WTC11 (cell line): Measurements from ENCODE around the gene DUSP3. TPM values are rescaled to one million over a fixed set of nuclear protein-coding genes. Genes with fewer than 3 reads are reported as not detected.

Experiments used
- ATAC-seq: fragments of 200-7000 bp; cut with Tn5 transposase; 2 replicates; pipeline ENCODE4 v1.10.0; 2021; ENCODE audit warnings: mild to moderate bottlenecking, moderate library complexity
- CTCF ChIA-PET: fragments of 300-600 bp; sonication (Branson Sonifier 250); formaldehyde crosslinking; loops from one replicate; lab custom pipeline; 2021; ENCODE audit warnings: antibody characterized with exemption; lab: Charles Lee
- POLR2A ChIA-PET: fragments of 350-600 bp; sonication (Branson Sonifier 250); formaldehyde crosslinking; loops from one replicate; lab custom pipeline; 2021; ENCODE audit warnings: antibody characterized with exemption; lab: Charles Lee
- DNase-seq: peaks from one replicate; pipeline ENCODE4 v3.0.0; 2021; ENCODE audit warnings: low spot score
- H3K27ac Mint-ChIP-seq: 2 replicates; pipeline ENCODE4 v1.8.0; 2021; ENCODE audit warnings: mixed read lengths
- H3K27me3 Mint-ChIP-seq: 2 replicates; pipeline ENCODE4 v1.8.0; 2021; ENCODE audit warnings: low read depth, mild to moderate bottlenecking, moderate library complexity, mixed read lengths
- H3K36me3 Mint-ChIP-seq: 2 replicates; pipeline ENCODE4 v1.8.0; 2021; ENCODE audit warnings: mixed read lengths
- H3K4me1 Mint-ChIP-seq: 2 replicates; pipeline ENCODE4 v1.8.0; 2022; ENCODE audit warnings: mixed read lengths
- H3K4me3 Mint-ChIP-seq: 2 replicates; pipeline ENCODE4 v1.8.0; 2021; ENCODE audit warnings: mild to moderate bottlenecking, moderate library complexity, mixed read lengths
- H3K9me3 Mint-ChIP-seq: 2 replicates; pipeline ENCODE4 v1.8.0; 2021; ENCODE audit warnings: mixed read lengths
- CBFB ChIP-seq: sonication (generic); formaldehyde crosslinking; IDR thresholded peaks from 2 replicates; pipeline ENCODE4 v1.8.1; 2022; ENCODE audit warnings: mild to moderate bottlenecking, low read depth, missing genetic modification reagents
- ELF4 ChIP-seq: sonication (generic); formaldehyde crosslinking; IDR thresholded peaks from 2 replicates; pipeline ENCODE4 v1.8.1; 2022; ENCODE audit warnings: low read depth, mild to moderate bottlenecking, moderate library complexity, missing genetic modification reagents
- FOXK1 ChIP-seq: sonication (generic); formaldehyde crosslinking; IDR thresholded peaks from 2 replicates; pipeline ENCODE4 v1.8.0; 2022; ENCODE audit warnings: mild to moderate bottlenecking, moderate library complexity, missing genetic modification reagents
- FOXP1 ChIP-seq: sonication (generic); formaldehyde crosslinking; IDR thresholded peaks from 2 replicates; pipeline ENCODE4 v1.8.0; 2022; ENCODE audit warnings: missing genetic modification reagents, mild to moderate bottlenecking, moderate library complexity, borderline replicate concordance
- GTF2I ChIP-seq: fragments of 250-450 bp; sonication (Bioruptor Pico); conservative IDR thresholded peaks from 2 replicates; pipeline ENCODE4 v1.4.0; 2021; ENCODE audit warnings: mild to moderate bottlenecking
- JAZF1 ChIP-seq: fragments of 250-450 bp; sonication (Bioruptor Pico); IDR thresholded peaks from 2 replicates; pipeline ENCODE4 v1.9.0; 2021; ENCODE audit warnings: moderate library complexity, mild to moderate bottlenecking, inconsistent platforms
- MYBL2 ChIP-seq: sonication (generic); formaldehyde crosslinking; IDR thresholded peaks from 2 replicates; pipeline ENCODE4 v1.8.1; 2023; ENCODE audit warnings: mild to moderate bottlenecking, moderate library complexity, missing genetic modification reagents
- OVOL2 ChIP-seq: fragments of 250-450 bp; sonication (Bioruptor Pico); IDR thresholded peaks from 2 replicates; pipeline ENCODE4 v1.9.0; 2021; ENCODE audit warnings: mild to moderate bottlenecking, borderline replicate concordance
- RORB ChIP-seq: fragments of 250-450 bp; sonication (Bioruptor Pico); IDR thresholded peaks from 2 replicates; pipeline ENCODE4 v1.9.0; 2021; ENCODE audit warnings: mild to moderate bottlenecking
- SMAD3 ChIP-seq: sonication (generic); formaldehyde crosslinking; IDR thresholded peaks from 2 replicates; pipeline ENCODE4 v1.8.0; 2022; ENCODE audit warnings: missing genetic modification reagents, mild to moderate bottlenecking, borderline replicate concordance
- SP1 ChIP-seq: sonication (generic); formaldehyde crosslinking; conservative IDR thresholded peaks from 2 replicates; pipeline ENCODE4 v1.8.1; 2022; ENCODE audit warnings: missing genetic modification reagents
- ZNF138 ChIP-seq: sonication (generic); formaldehyde crosslinking; conservative IDR thresholded peaks from 2 replicates; pipeline ENCODE4 v1.8.1; 2022; ENCODE audit warnings: mild to moderate bottlenecking, moderate library complexity, missing genetic modification reagents
- ZNF219 ChIP-seq: sonication (generic); formaldehyde crosslinking; IDR thresholded peaks from 2 replicates; pipeline ENCODE4 v1.8.0; 2023; ENCODE audit warnings: missing genetic modification reagents, mild to moderate bottlenecking, borderline replicate concordance
- total RNA-seq: library from RNA; stranded (reverse); gene quantifications from 3 replicates; pipeline ENCODE4 v1.2.3, GENCODE V29; 2021
- TF ChIP-seq, protein P1 (sequence below): sonication (generic); formaldehyde crosslinking; IDR thresholded peaks from 2 replicates; pipeline ENCODE4 v1.8.1; 2022; ENCODE audit warnings: low read depth, missing genetic modification reagents, borderline replicate concordance
- TF ChIP-seq, protein P2 (sequence below): sonication (generic); formaldehyde crosslinking; IDR thresholded peaks from 2 replicates; pipeline ENCODE4 v1.8.1; 2023; ENCODE audit warnings: mild to moderate bottlenecking, missing genetic modification reagents
- TF ChIP-seq, protein P3 (sequence below): sonication (generic); formaldehyde crosslinking; IDR thresholded peaks from 2 replicates; pipeline ENCODE4 v1.8.1; 2023; ENCODE audit warnings: mild to moderate bottlenecking, missing genetic modification reagents
- TF ChIP-seq, protein P4 (sequence below): sonication (generic); formaldehyde crosslinking; IDR thresholded peaks from 2 replicates; pipeline ENCODE4 v1.8.1; 2023; ENCODE audit warnings: mild to moderate bottlenecking, missing genetic modification reagents, moderate library complexity
- TF ChIP-seq, protein P5 (sequence below): fragments of 250-450 bp; sonication (Bioruptor Pico); IDR thresholded peaks from 2 replicates; pipeline ENCODE4 v1.9.0; 2021; ENCODE audit warnings: mild to moderate bottlenecking
- TF ChIP-seq, protein P6 (sequence below): sonication (generic); formaldehyde crosslinking; IDR thresholded peaks from 2 replicates; pipeline ENCODE4 v1.8.0; 2022; ENCODE audit warnings: mild to moderate bottlenecking, missing genetic modification reagents

Gene DUSP3
- total RNA-seq, 1 experiment from 2014 or later = 31.5 TPM

DNA sequence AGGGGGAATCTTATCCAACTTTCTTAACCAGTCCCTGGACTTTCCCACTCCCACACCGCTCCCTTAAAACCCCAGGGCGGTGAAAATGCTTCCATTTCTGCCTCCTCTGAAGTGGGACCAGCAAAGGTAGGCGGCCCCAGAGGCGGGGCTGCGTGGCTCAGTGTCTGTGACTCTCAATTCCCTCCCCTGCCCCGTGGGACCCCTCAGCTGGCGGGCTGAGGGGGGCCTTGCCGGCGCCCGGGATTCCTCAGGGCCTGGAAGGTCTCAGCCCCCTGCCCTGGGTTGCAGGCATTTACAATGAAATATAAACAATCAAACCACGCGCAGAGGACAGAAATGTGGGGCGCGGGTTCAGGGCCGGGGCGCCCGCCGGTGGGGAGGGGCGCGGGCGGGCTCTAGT is 23.8 kb downstream of the DUSP3 start:
- CTCF ChIA-PET = interaction anchor here (1.0 to 14.2 kb wide), 12 partner anchors 10 to 224 kb away, joined by 3 to 476 read pairs (median 8); no protein-coding TSS in a partner anchor
- Mint-ChIP-seq H3K27ac (no peak overlapping the region), H3K36me3 (no peaks in the 10 kb centered on the region), H3K27me3 (peaks cover 29% of the 10 kb centered on the region), H3K9me3 (no peaks in the 10 kb centered on the region), H3K4me3 (no peak overlapping the region), H3K4me1 (peaks cover 31% of the 10 kb centered on the region)
- TF ChIP-seq CBFB (CRISPR knock-in tag) = no peak
- no peak for TF ChIP-seq GTF2I
- TF ChIP-seq SMAD3 (CRISPR knock-in tag) = no peak
- no peak for TF ChIP-seq JAZF1 (CRISPR knock-in tag)
- TF ChIP-seq, protein P1, sequence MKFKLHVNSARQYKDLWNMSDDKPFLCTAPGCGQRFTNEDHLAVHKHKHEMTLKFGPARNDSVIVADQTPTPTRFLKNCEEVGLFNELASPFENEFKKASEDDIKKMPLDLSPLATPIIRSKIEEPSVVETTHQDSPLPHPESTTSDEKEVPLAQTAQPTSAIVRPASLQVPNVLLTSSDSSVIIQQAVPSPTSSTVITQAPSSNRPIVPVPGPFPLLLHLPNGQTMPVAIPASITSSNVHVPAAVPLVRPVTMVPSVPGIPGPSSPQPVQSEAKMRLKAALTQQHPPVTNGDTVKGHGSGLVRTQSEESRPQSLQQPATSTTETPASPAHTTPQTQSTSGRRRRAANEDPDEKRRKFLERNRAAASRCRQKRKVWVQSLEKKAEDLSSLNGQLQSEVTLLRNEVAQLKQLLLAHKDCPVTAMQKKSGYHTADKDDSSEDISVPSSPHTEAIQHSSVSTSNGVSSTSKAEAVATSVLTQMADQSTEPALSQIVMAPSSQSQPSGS (CRISPR knock-in tag) = no peak
- TF ChIP-seq ELF4 (CRISPR knock-in tag) = no peak
- no peak for TF ChIP-seq SP1
- ATAC-seq = no peak; the same call in 1 of the 2 replicates
- no peak for DNase-seq
- POLR2A ChIA-PET = interaction anchor here (1.1 to 1.7 kb wide), 3 partner anchors 11 to 224 kb away, joined by 3 to 4 read pairs (median 4); no protein-coding TSS in a partner anchor

DNA sequence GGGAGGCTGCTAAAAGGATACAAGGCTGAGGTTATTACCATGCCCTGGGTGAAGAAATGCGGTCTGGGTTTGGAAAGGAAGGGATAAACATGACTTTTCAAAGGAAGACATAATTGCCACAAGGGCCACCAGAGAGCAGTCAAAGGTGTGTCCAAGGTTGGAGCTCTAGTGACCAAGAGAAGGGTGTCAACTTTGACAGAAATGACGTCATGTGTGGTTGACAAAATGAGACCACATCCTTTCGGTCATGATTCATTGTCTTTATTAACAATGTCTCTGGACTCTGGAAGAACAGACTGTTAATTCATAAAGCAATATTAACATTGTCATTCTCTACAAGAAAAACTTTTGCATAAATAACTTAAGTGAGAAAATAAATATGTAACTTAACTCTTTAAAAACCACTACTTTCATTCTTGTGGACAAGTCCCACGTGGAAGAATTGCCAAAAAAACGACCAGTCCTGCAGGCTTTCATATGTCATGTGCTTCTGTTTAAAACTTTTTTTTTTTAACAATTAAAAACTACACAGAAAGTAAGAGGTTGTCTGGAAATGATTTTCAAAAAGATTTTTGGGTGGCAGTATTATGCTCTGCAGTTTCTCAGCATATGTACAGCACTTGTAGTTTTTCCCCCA is 25.2 kb downstream of the DUSP3 start:
- ChIA-PET POLR2A (no interaction called here), CTCF (interaction anchor here (0.7 to 14.2 kb wide), 3 partner anchors 56 to 362 kb away, joined by 3 to 476 read pairs (median 3); no protein-coding TSS in a partner anchor)
- no peak for ATAC-seq
- H3K4me1 Mint-ChIP-seq = peaks cover 24% of the 10 kb centered on the region
- H3K27ac Mint-ChIP-seq = no peak overlapping the region
- H3K9me3 Mint-ChIP-seq = no peaks in the 10 kb centered on the region
- no peak for DNase-seq
- TF ChIP-seq, protein P2, sequence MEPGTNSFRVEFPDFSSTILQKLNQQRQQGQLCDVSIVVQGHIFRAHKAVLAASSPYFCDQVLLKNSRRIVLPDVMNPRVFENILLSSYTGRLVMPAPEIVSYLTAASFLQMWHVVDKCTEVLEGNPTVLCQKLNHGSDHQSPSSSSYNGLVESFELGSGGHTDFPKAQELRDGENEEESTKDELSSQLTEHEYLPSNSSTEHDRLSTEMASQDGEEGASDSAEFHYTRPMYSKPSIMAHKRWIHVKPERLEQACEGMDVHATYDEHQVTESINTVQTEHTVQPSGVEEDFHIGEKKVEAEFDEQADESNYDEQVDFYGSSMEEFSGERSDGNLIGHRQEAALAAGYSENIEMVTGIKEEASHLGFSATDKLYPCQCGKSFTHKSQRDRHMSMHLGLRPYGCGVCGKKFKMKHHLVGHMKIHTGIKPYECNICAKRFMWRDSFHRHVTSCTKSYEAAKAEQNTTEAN (CRISPR knock-in tag) = no peak
- no peak for TF ChIP-seq GTF2I
- no peak for TF ChIP-seq FOXK1 (CRISPR knock-in tag)
- TF ChIP-seq ZNF219 = no peak
- TF ChIP-seq FOXP1 (CRISPR knock-in tag) = no peak
- TF ChIP-seq RORB (CRISPR knock-in tag) = no peak
- TF ChIP-seq, protein P3, sequence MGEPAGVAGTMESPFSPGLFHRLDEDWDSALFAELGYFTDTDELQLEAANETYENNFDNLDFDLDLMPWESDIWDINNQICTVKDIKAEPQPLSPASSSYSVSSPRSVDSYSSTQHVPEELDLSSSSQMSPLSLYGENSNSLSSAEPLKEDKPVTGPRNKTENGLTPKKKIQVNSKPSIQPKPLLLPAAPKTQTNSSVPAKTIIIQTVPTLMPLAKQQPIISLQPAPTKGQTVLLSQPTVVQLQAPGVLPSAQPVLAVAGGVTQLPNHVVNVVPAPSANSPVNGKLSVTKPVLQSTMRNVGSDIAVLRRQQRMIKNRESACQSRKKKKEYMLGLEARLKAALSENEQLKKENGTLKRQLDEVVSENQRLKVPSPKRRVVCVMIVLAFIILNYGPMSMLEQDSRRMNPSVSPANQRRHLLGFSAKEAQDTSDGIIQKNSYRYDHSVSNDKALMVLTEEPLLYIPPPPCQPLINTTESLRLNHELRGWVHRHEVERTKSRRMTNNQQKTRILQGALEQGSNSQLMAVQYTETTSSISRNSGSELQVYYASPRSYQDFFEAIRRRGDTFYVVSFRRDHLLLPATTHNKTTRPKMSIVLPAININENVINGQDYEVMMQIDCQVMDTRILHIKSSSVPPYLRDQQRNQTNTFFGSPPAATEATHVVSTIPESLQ (CRISPR knock-in tag) = no peak
- no peak for TF ChIP-seq MYBL2 (CRISPR knock-in tag)
- TF ChIP-seq OVOL2 = no peak
- TF ChIP-seq, protein P4, sequence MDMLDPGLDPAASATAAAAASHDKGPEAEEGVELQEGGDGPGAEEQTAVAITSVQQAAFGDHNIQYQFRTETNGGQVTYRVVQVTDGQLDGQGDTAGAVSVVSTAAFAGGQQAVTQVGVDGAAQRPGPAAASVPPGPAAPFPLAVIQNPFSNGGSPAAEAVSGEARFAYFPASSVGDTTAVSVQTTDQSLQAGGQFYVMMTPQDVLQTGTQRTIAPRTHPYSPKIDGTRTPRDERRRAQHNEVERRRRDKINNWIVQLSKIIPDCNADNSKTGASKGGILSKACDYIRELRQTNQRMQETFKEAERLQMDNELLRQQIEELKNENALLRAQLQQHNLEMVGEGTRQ (CRISPR knock-in tag) = no peak
- TF ChIP-seq, protein P5, sequence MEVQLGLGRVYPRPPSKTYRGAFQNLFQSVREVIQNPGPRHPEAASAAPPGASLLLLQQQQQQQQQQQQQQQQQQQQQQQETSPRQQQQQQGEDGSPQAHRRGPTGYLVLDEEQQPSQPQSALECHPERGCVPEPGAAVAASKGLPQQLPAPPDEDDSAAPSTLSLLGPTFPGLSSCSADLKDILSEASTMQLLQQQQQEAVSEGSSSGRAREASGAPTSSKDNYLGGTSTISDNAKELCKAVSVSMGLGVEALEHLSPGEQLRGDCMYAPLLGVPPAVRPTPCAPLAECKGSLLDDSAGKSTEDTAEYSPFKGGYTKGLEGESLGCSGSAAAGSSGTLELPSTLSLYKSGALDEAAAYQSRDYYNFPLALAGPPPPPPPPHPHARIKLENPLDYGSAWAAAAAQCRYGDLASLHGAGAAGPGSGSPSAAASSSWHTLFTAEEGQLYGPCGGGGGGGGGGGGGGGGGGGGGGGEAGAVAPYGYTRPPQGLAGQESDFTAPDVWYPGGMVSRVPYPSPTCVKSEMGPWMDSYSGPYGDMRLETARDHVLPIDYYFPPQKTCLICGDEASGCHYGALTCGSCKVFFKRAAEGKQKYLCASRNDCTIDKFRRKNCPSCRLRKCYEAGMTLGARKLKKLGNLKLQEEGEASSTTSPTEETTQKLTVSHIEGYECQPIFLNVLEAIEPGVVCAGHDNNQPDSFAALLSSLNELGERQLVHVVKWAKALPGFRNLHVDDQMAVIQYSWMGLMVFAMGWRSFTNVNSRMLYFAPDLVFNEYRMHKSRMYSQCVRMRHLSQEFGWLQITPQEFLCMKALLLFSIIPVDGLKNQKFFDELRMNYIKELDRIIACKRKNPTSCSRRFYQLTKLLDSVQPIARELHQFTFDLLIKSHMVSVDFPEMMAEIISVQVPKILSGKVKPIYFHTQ = no peak
- TF ChIP-seq, protein P6, sequence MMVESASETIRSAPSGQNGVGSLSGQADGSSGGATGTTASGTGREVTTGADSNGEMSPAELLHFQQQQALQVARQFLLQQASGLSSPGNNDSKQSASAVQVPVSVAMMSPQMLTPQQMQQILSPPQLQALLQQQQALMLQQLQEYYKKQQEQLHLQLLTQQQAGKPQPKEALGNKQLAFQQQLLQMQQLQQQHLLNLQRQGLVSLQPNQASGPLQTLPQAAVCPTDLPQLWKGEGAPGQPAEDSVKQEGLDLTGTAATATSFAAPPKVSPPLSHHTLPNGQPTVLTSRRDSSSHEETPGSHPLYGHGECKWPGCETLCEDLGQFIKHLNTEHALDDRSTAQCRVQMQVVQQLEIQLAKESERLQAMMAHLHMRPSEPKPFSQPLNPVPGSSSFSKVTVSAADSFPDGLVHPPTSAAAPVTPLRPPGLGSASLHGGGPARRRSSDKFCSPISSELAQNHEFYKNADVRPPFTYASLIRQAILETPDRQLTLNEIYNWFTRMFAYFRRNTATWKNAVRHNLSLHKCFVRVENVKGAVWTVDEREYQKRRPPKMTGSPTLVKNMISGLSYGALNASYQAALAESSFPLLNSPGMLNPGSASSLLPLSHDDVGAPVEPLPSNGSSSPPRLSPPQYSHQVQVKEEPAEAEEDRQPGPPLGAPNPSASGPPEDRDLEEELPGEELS = no peak
- TF ChIP-seq ZNF138 = no peak
- TF ChIP-seq, all 79 proteins: peak for 0
- no peak overlapping the region for H3K4me3 Mint-ChIP-seq
- H3K27me3 Mint-ChIP-seq = peaks cover 29% of the 10 kb centered on the region
- no peaks in the 10 kb centered on the region for H3K36me3 Mint-ChIP-seq
